GM23338 (cell line): ENCODE measurements around the gene CES1. TPM values are rescaled to one million over a fixed set of nuclear protein-coding genes. Genes with fewer than 3 reads are reported as not detected.

Experiments used
- ATAC-seq: fragments of 200-7000 bp; cut with Tn5 transposase; 3 replicates; pipeline ENCODE4 v1.9.1; 2020
- DNase-seq: peaks from one replicate; pipeline ENCODE4 v3.0.0-alpha.2; 2015; ENCODE audit warnings: low spot score
- H2AFZ ChIP-seq: fragments of 200-600 bp; sonication (generic); 2 replicates; pipeline ENCODE4 v1.8.0; 2016; ENCODE audit warnings: antibody characterized with exemption, mild to moderate bottlenecking, moderate library complexity
- H3F3A ChIP-seq: fragments of 200-600 bp; sonication (generic); replicated peaks from 2 replicates; pipeline ENCODE4 v1.8.0; 2017; ENCODE audit warnings: antibody characterized with exemption, mixed run types, low read depth
- H3K27ac ChIP-seq: fragments of 200-600 bp; sonication (generic); 2 replicates; pipeline ENCODE4 v1.6.1; 2016; ENCODE audit warnings: low read depth
- H3K27me3 ChIP-seq: fragments of 200-600 bp; sonication (generic); 2 replicates; pipeline ENCODE4 v1.8.0; 2016; ENCODE audit warnings: mild to moderate bottlenecking, mixed run types, moderate library complexity; ENCODE audit not compliant: insufficient read depth
- H3K36me3 ChIP-seq: fragments of 200-600 bp; sonication (generic); 2 replicates; pipeline ENCODE4 v1.8.0; 2016; ENCODE audit warnings: mild to moderate bottlenecking; ENCODE audit not compliant: insufficient read depth
- H3K4me1 ChIP-seq: fragments of 200-600 bp; sonication (generic); 2 replicates; pipeline ENCODE4 v1.8.0; 2016; ENCODE audit warnings: mild to moderate bottlenecking, moderate library complexity; ENCODE audit not compliant: insufficient read depth
- H3K4me2 ChIP-seq: fragments of 200-600 bp; sonication (generic); 2 replicates; pipeline ENCODE4 v1.7.1; 2017; ENCODE audit warnings: mixed run types
- H3K4me3 ChIP-seq: fragments of 200-600 bp; sonication (generic); 2 replicates; pipeline ENCODE4 v1.6.1; 2016; ENCODE audit warnings: mixed run types
- H3K79me2 ChIP-seq: fragments of 200-600 bp; sonication (generic); replicated peaks from 2 replicates; pipeline ENCODE4 v1.8.0; 2017; ENCODE audit warnings: mild to moderate bottlenecking; ENCODE audit not compliant: insufficient read depth
- H3K9me2 ChIP-seq: fragments of 200-600 bp; sonication (generic); 2 replicates; pipeline ENCODE4 v1.8.0; 2017; ENCODE audit not compliant: insufficient read depth
- H4K20me1 ChIP-seq: fragments of 200-600 bp; sonication (generic); replicated peaks from 2 replicates; pipeline ENCODE4 v1.8.0; 2017; ENCODE audit warnings: mild to moderate bottlenecking; ENCODE audit not compliant: insufficient read depth
- H3K27ac Mint-ChIP-seq: 2 replicates; pipeline ENCODE4 v1.8.0; 2020; ENCODE audit warnings: inconsistent platforms, mild to moderate bottlenecking, moderate library complexity, mixed read lengths
- H3K27me3 Mint-ChIP-seq: 3 replicates; pipeline ENCODE4 v1.8.0; 2022; ENCODE audit warnings: low read depth, mild to moderate bottlenecking, moderate library complexity, mixed read lengths, inconsistent platforms; ENCODE audit not compliant: insufficient read depth, poor library complexity
- H3K36me3 Mint-ChIP-seq: 3 replicates; pipeline ENCODE4 v1.8.0; 2021; ENCODE audit warnings: low read depth, mild to moderate bottlenecking, inconsistent platforms, moderate library complexity, mixed read lengths
- H3K4me1 Mint-ChIP-seq: 3 replicates; pipeline ENCODE4 v1.8.0; 2020; ENCODE audit warnings: mild to moderate bottlenecking, inconsistent platforms, mixed read lengths
- H3K4me3 Mint-ChIP-seq: 3 replicates; pipeline ENCODE4 v1.8.0; 2021; ENCODE audit warnings: moderate library complexity, mild to moderate bottlenecking, inconsistent platforms, mixed read lengths
- H3K9me3 Mint-ChIP-seq: 3 replicates; pipeline ENCODE4 v1.8.0; 2020; ENCODE audit warnings: moderate library complexity, mild to moderate bottlenecking, inconsistent platforms, mixed read lengths
- EZH2 ChIP-seq: fragments of 200-600 bp; sonication (generic); IDR thresholded peaks from one replicate; pipeline ENCODE4 v1.8.0; 2017; ENCODE audit warnings: antibody characterized with exemption, mild to moderate bottlenecking, low read depth; ENCODE audit not compliant: unreplicated experiment
- NANOG ChIP-seq: IDR thresholded peaks from 2 replicates; pipeline ENCODE4 v1.6.1; 2016; ENCODE audit warnings: antibody characterized with exemption, borderline replicate concordance
- POLR2AphosphoS5 ChIP-seq: IDR thresholded peaks from 2 replicates; pipeline ENCODE4 v1.6.1; 2016; ENCODE audit warnings: antibody characterized with exemption, low read depth
- ZNF331 ChIP-seq: fragments of 250-450 bp; sonication (Bioruptor Pico); IDR thresholded peaks from 2 replicates; pipeline ENCODE4 v1.5.0; 2020; ENCODE audit warnings: low read depth, mild to moderate bottlenecking, moderate library complexity
- polyA plus RNA-seq: library from polyadenylated mRNA; unstranded; fragments of >200 nt; fragmentation: Nextera tagmentation; extraction: Ambion mirVana; gene quantifications from 2 replicates; pipeline ENCODE4 v1.2.1, GENCODE V29; 2016
- total RNA-seq: library from RNA; depleted of rRNA; stranded (reverse); fragments of >200 nt; shearing (Covaris generic); gene quantifications from 2 replicates; pipeline ENCODE4 v1.2.3, GENCODE V29; 2014
- TF ChIP-seq, protein P1 (sequence below): IDR thresholded peaks from one replicate; pipeline ENCODE4 v1.6.1; 2018; ENCODE audit warnings: antibody characterized with exemption; ENCODE audit not compliant: unreplicated experiment
- TF ChIP-seq, protein P2 (sequence below), 2 experiments: fragments of 200-600 bp in 1 of 2; sonication (generic) in 1 of 2; conservative IDR thresholded peaks; 2 replicates each; pipeline versions ENCODE4 v1.5.1 to v1.6.1; 2016 to 2017; ENCODE audit warnings: antibody characterized with exemption in 2 of 2, low read depth in 2 of 2, mild to moderate bottlenecking in 2 of 2, moderate library complexity in 1 of 2
- TF ChIP-seq, protein P3 (sequence below): IDR thresholded peaks from 2 replicates; pipeline ENCODE4 v1.6.1; 2016; ENCODE audit warnings: antibody characterized with exemption

Gene CES1
- total and polyA plus RNA-seq, 2 experiments from 2014 or later: 1.5 TPM; not detected in 1

DNA sequence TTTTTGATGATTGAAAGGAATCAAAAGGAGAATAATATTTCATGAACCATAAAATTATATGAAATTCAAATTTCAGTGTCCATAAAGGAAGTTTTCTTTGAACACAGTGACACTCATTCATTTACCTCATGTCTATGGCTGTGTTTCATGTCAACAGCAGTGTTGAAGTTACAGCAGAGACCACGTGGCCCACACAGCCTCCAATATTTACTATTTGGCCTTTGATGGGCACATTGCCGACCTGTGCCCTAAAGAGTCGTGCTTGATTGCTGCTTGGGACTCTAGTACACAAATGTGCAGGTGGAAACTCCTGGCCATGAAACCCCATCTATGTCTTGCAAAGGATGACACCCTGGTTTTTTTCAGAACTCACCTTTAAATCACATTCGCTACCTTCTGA, 57.0 kb downstream of the CES1 start:
- H3K27ac ChIP-seq: no peak overlapping the region
- Mint-ChIP-seq H3K9me3 (no peaks in the 10 kb centered on the region; the same call in 2 of the 3 replicates), H3K4me3 (no peak overlapping the region), H3K27ac (no peak overlapping the region), H3K36me3 (no peaks in the 10 kb centered on the region; the same call in 1 of the 3 replicates), H3K27me3 (peaks cover 5% of the 10 kb centered on the region), H3K4me1 (no peaks in the 10 kb centered on the region; the same call in 2 of the 3 replicates)
- H3K79me2 ChIP-seq: no peaks in the 10 kb centered on the region
- no peak overlapping the region for H2AFZ ChIP-seq
- no peak overlapping the region for H3K4me2 ChIP-seq
- H4K20me1 ChIP-seq: no peaks in the 10 kb centered on the region
- no peaks in the 10 kb centered on the region; the same call in 1 of the 2 replicates for H3K9me2 ChIP-seq
- H3K4me1 ChIP-seq: no peaks in the 10 kb centered on the region
- no peaks in the 10 kb centered on the region for H3K36me3 ChIP-seq
- DNase-seq (no peak), ATAC-seq (no peak)
- H3K27me3 ChIP-seq: no peaks in the 10 kb centered on the region
- H3F3A ChIP-seq: no peaks in the 10 kb centered on the region
- H3K4me3 ChIP-seq: no peak overlapping the region
- TF ChIP-seq, protein P1, sequence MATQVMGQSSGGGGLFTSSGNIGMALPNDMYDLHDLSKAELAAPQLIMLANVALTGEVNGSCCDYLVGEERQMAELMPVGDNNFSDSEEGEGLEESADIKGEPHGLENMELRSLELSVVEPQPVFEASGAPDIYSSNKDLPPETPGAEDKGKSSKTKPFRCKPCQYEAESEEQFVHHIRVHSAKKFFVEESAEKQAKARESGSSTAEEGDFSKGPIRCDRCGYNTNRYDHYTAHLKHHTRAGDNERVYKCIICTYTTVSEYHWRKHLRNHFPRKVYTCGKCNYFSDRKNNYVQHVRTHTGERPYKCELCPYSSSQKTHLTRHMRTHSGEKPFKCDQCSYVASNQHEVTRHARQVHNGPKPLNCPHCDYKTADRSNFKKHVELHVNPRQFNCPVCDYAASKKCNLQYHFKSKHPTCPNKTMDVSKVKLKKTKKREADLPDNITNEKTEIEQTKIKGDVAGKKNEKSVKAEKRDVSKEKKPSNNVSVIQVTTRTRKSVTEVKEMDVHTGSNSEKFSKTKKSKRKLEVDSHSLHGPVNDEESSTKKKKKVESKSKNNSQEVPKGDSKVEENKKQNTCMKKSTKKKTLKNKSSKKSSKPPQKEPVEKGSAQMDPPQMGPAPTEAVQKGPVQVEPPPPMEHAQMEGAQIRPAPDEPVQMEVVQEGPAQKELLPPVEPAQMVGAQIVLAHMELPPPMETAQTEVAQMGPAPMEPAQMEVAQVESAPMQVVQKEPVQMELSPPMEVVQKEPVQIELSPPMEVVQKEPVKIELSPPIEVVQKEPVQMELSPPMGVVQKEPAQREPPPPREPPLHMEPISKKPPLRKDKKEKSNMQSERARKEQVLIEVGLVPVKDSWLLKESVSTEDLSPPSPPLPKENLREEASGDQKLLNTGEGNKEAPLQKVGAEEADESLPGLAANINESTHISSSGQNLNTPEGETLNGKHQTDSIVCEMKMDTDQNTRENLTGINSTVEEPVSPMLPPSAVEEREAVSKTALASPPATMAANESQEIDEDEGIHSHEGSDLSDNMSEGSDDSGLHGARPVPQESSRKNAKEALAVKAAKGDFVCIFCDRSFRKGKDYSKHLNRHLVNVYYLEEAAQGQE: no peak
- TF ChIP-seq, protein P2, sequence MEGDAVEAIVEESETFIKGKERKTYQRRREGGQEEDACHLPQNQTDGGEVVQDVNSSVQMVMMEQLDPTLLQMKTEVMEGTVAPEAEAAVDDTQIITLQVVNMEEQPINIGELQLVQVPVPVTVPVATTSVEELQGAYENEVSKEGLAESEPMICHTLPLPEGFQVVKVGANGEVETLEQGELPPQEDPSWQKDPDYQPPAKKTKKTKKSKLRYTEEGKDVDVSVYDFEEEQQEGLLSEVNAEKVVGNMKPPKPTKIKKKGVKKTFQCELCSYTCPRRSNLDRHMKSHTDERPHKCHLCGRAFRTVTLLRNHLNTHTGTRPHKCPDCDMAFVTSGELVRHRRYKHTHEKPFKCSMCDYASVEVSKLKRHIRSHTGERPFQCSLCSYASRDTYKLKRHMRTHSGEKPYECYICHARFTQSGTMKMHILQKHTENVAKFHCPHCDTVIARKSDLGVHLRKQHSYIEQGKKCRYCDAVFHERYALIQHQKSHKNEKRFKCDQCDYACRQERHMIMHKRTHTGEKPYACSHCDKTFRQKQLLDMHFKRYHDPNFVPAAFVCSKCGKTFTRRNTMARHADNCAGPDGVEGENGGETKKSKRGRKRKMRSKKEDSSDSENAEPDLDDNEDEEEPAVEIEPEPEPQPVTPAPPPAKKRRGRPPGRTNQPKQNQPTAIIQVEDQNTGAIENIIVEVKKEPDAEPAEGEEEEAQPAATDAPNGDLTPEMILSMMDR (conservative IDR thresholded peaks at IDR 0.05; ENCODE audit: low read depth in 2 of 2): no peak
- TF ChIP-seq POLR2AphosphoS5: no peak

DNA sequence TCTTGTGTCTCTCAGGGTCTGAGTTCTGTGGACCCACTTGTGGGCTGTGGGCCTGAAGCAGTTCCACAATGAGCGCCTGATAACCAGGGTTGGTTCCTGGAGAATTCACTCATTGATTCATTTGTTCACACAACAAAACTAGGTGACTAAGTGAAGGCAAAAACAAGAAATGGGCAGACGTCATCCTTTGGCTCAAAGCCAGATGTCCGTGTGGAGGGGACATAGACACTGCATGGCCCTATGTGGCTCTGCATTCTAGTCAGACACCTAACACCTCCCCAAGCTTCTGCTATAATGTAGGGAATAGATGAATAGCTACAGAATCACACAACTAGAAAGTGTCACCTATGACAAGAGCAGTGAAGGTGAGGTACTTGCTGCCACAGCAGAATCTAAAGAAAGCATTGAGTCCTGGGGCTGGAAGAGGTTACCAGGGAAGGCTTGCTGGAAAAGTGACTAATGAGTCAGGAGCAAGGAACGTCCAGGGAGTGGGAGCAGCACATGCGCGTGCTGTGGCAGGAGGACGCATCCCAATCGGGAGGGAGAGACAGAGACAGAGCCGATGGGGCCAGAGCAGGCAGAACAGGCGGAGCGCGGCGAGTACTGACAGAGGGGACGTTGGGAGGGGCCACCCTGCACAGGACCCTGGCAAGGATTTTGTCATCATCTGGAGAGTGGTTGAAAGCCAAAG, 58.9 kb downstream of the CES1 start:
- H3K36me3 ChIP-seq: no peaks in the 10 kb centered on the region
- no peak overlapping the region for H3K27ac ChIP-seq
- H3K4me3 ChIP-seq: no peak overlapping the region
- no peaks in the 10 kb centered on the region for H3K27me3 ChIP-seq
- no peaks in the 10 kb centered on the region for H4K20me1 ChIP-seq
- no peaks in the 10 kb centered on the region for H3K4me1 ChIP-seq
- no peak overlapping the region for H3K4me2 ChIP-seq
- no peaks in the 10 kb centered on the region; the same call in 1 of the 3 replicates for H3K36me3 Mint-ChIP-seq
- peaks cover 5% of the 10 kb centered on the region for H3K27me3 Mint-ChIP-seq
- no peak overlapping the region for H3K27ac Mint-ChIP-seq
- no peaks in the 10 kb centered on the region for H3K4me1 Mint-ChIP-seq
- no peak for DNase-seq
- no peaks in the 10 kb centered on the region for H3K79me2 ChIP-seq
- no peak overlapping the region for H2AFZ ChIP-seq
- no peaks in the 10 kb centered on the region for H3F3A ChIP-seq
- H3K9me2 ChIP-seq: no peaks in the 10 kb centered on the region; the same call in 1 of the 2 replicates
- no peak for ATAC-seq
- no peak overlapping the region for H3K4me3 Mint-ChIP-seq
- H3K9me3 Mint-ChIP-seq: no peaks in the 10 kb centered on the region; the same call in 2 of the 3 replicates
- TF ChIP-seq ZNF331 (CRISPR knock-in tag) (no peak), NANOG (no peak), EZH2 (no peak)
- TF ChIP-seq, protein P2 (conservative IDR thresholded peaks at IDR 0.05; ENCODE audit: low read depth in 2 of 2): no peak
- TF ChIP-seq, protein P3, sequence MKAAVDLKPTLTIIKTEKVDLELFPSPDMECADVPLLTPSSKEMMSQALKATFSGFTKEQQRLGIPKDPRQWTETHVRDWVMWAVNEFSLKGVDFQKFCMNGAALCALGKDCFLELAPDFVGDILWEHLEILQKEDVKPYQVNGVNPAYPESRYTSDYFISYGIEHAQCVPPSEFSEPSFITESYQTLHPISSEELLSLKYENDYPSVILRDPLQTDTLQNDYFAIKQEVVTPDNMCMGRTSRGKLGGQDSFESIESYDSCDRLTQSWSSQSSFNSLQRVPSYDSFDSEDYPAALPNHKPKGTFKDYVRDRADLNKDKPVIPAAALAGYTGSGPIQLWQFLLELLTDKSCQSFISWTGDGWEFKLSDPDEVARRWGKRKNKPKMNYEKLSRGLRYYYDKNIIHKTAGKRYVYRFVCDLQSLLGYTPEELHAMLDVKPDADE: no peak
